Measurements from ENCODE around the gene JUND. TPM values are rescaled to one million over a fixed set of nuclear protein-coding genes. Genes with fewer than 3 reads are reported as not detected.
A peak's percentile ranks its signal among the peaks of the same experiment; 100 is the strongest.
"Not testable (repeated sequence)": the region's sequence is repeated elsewhere in the genome, so short reads cannot be mapped to it uniquely, and the experiment has no call there.

Gene JUND
- 61.9 and 85.6 TPM in 2 replicates for total RNA-seq (ENCODE audit: low replicate concordance)

DNA sequence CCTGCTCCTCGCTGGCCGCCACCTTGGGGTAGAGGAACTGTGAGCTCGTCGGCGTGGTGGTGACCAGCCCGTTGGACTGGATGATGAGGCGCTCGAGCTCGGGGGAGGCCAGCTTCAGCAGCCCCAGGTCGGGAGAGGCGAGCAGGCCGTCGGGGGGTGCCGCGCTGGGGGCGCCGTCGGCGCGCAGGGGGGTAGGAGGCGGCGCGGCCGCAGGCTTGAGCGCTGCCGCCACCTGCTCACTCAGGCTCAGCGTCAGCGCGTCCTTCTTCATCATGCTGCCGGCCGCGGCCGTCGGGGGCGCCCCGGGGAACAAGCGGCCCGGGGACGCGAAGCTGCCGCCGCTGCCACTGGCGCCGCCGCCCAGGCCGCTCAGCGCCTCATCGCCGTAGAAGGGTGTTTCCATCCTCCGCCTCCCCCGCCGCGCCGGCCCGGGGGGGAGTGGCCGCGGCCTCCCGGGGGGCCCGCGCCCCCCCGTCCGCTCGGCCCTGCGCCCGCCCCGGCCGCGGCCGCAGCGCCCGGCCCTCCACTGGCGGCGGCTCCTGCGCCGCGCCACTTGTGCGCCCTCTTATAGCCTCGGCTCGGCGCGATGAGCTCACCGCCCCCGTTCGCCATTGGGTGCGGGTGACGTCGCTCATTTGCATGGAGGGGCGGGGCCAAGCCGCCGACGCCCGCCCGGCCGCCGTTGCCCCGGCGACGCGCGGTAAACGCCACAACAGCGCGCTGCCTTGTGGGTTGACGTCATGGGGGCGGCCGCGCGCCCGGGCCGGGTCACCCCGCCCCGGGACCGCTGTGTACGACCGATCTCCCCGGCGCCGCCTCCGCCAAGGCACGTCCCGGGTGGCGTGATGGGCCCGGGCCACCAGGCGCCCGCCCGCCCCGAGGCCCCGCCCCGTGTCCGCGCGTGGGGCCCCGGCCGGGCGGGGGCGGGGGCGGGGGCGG lies at the start of gene JUND:
TSS of gene JUND (minus strand) at position 541 of the 939 bp plus-strand sequence. CDS start at position 403, 138 bp downstream.
- H3K4me3 ChIP-seq (ENCODE audit: low read depth, low read length): peak within 1 kb of the TSS; percentile 96
- peak; percentile 97 for DNase-seq (ENCODE audit: low read depth)

DNA sequence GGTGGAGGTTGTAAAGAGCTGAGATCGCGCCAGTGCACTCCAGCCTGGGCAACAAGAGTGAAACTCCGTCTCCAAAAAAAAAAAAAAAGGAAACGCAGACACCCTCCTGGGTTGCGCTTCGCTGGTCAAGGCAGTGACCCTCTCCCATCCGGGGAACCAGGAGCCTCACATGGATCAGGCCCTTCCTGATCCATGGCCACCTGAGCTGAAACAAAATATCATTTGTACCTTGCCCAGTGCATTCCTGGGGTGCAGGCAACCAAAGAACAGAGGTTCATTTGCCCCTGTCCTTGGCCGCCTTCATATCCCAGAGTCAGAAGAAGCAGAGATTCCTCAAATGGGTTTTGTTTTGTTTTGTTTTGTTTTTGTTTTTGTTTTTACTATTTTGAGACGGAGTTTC lies 49.4 kb upstream of the JUND start:
- TF ChIP-seq, protein P1, sequence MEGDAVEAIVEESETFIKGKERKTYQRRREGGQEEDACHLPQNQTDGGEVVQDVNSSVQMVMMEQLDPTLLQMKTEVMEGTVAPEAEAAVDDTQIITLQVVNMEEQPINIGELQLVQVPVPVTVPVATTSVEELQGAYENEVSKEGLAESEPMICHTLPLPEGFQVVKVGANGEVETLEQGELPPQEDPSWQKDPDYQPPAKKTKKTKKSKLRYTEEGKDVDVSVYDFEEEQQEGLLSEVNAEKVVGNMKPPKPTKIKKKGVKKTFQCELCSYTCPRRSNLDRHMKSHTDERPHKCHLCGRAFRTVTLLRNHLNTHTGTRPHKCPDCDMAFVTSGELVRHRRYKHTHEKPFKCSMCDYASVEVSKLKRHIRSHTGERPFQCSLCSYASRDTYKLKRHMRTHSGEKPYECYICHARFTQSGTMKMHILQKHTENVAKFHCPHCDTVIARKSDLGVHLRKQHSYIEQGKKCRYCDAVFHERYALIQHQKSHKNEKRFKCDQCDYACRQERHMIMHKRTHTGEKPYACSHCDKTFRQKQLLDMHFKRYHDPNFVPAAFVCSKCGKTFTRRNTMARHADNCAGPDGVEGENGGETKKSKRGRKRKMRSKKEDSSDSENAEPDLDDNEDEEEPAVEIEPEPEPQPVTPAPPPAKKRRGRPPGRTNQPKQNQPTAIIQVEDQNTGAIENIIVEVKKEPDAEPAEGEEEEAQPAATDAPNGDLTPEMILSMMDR (IDR thresholded peaks at IDR 0.05; ENCODE audit: insufficient read depth, low read length): no peak
- no peak overlapping the region for H3K4me3 ChIP-seq (ENCODE audit: low read depth, low read length)
- DNase-seq (ENCODE audit: low read depth): no peak

More for the DNA sequence above, at the start of gene JUND:
- TF ChIP-seq, protein P1 (IDR thresholded peaks at IDR 0.05; ENCODE audit: insufficient read depth, low read length): no peak

- H3K4me3 ChIP-seq (ENCODE audit: low read depth, low read length): peak overlapping the region; percentile 64
- TF ChIP-seq, protein P1 (IDR thresholded peaks at IDR 0.05; ENCODE audit: insufficient read depth, low read length): no peak
- no peak for DNase-seq (ENCODE audit: low read depth)
These were observed 47.6 kb upstream of the JUND start for GRCh38 chr19:18329035-18329376.

- TF ChIP-seq, protein P1 (IDR thresholded peaks at IDR 0.05; ENCODE audit: insufficient read depth, low read length): peak; percentile 98
- peak overlapping the region; percentile 64 for H3K4me3 ChIP-seq (ENCODE audit: low read depth, low read length)
These were observed 47.1 kb upstream of the JUND start for GRCh38 chr19:18328340-18329034.

DNA sequence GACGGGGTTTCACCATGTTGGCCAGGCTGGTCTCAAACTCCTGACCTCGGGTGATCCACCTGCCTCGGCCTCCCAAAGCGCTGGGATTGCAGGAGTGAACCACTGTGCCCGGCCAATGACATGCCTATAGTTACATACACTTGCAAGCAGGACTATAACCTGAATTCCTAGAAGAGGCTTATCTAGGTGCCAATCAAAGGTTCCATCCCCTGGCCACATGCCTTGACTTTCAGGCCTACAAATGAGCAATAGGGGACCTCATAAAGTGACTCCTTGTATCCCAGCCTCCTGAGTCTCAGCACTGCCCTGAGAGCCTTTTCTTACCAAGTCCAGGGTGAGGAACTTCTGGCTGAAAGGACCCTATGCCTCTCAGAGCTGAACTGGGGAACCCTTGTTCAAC lies 45.4 kb upstream of the JUND start:
- no peak overlapping the region for H3K4me3 ChIP-seq (ENCODE audit: low read depth, low read length)
- DNase-seq (ENCODE audit: low read depth): no peak
- TF ChIP-seq, protein P1 (IDR thresholded peaks at IDR 0.05; ENCODE audit: insufficient read depth, low read length): no peak

More at GRCh38 chr19:18328340-18329034, 47.1 kb upstream of the JUND start:
- peak; percentile 99 for DNase-seq (ENCODE audit: low read depth)

GRCh38 chr19:18324373-18324731 lies 42.9 kb upstream of the JUND start:
- not testable (repeated sequence) for DNase-seq (ENCODE audit: low read depth); H3K4me3 ChIP-seq (ENCODE audit: low read depth, low read length)

All from fibroblast of the aortic adventitia (primary cell).